IPS-11a (cell line): Measurements from ENCODE around the gene HIVEP3.

Source experiments
- H3K4me3 ChIP-seq: one replicate; pipeline ENCODE4 v1.5.1; 2013; ENCODE audit warnings: low read depth, low read length, control low read depth

Gene HIVEP3

DNA sequence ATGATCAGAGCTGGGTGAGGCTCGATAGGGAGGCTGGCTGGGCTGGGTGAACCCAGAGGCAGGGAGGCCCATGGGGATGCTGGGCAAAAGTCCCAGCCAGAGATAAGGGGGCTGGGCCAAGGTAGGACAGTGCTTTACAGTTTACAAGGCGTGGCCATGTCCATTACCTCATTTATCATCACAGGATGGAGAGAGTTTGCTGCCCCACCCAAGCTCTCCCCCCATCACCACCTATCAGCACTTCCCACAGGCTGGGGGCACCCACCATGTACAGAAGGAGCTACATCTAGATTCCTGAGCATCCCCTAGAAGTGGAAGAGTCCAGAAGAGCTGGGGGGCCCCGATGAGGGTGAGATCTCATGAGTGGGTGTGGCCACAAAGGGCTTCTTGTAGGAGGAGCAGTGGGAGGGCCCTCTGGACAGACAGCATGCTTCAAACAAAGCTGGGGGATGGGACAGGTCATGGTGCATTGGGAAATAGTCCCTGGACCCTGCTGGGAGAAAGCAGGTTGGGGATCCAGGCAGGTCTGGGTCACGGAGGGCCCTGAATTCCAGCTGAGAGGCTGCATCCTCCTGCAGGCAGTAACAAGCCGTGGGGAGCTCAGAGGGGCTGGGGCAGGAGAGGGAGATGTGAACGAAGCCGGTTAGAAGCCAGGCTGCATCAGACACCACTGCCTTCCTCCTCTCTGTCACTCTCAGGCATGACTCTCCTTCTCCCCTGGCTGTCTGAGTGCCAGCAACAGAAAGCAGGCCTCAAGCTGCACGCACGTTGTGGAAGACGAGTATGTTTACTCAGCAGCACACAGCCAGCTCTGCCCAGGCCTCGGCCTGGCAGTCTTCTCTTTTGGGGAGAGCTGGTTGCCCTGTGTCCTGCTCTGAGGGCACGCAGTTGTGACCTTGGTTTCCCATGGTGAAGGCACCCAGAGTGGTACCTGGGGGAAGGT is 202.3 kb downstream of the HIVEP3 start:
- H3K4me3 ChIP-seq = no peak overlapping the region

DNA sequence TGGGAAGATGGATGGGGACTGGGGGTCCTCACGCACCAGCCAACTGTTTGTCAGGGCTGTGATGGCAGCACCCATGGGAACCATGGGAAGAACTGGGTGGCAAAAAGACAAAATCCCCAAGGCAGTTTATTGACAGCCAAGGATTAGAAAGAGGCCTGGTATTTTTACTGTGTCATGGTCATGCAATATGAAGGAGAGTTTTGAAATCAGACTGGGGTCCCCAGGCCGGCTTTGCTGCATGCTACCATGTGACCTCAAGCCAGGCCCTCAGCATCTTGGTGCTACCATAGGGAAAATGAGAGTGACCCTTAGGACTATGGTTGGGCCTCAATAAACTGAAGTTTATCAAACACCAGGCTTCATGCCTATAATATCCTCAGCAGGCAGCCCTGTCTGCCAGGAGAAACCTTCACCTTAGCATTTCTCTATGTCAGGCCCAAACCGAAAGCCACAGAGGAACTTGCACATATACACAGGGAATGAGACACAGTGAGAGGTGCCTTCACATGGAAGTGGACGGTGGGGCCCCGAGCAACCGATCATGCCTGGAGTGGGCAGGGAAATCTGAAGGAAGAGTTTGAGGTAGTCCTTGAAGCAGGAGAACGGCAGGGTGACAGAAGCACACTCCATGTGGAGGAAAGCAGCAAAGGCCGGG is 203.2 kb downstream of the HIVEP3 start:
- no peak overlapping the region for H3K4me3 ChIP-seq

DNA sequence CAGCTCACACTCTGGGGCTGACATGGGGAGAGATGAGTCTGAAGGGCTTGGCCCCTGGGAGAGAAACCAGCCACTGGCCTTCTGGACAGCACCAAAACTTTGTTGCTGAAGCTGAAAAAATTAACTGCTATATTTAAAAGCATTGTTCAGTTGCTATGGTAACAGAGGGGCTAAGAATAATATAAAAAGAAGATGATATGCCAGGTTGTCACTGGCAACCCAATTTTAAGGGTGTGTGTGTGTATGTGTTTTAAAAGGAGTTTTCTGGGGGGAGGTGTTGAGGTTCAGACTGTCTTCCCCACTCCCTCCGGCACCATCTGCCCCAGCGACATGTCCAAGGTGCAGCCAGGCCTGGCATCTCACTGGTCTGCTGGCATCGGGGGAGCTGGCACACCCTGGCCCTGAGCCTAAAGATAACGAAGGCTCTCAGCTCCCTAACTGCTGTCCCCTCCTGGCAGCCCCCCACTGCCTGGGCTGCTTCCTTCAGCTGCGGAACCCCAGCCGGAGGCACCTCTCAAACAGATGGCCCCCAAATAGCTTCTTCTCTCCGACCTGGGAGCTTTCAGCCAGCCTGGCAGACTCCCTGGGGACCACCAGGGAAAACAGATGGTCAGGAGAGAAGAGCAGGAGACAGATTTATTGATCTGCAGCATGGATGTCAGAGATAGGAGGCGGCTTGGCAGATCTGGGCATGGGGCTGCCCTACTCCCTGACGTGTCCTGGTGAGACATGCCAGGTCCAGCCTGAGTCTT is 203.9 kb downstream of the HIVEP3 start:
- H3K4me3 ChIP-seq = no peak overlapping the region

- no peak overlapping the region for H3K4me3 ChIP-seq
Measured at GRCh38 chr1:41713557-41714327, 205.0 kb downstream of the HIVEP3 start.

DNA sequence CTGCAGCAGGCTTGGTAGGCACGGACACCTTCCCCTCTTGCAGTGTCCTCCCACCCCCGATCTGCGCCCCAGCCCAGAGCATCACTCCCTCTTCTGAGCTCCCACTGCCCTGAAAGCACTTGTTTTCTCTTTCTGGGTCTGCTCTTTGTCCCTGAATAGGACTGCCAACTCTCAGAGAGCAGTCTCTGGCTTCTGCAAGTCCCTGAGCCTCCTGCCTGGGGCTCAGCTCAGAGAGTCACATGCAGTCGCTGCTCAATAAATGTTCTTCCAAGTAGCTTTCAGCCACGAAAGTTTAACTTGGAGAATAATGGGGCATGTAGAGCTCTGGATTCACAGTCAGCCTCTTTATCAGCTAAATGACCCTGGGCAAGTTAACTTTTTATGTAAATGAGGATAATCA is 205.6 kb downstream of the HIVEP3 start:
- no peak overlapping the region for H3K4me3 ChIP-seq

DNA sequence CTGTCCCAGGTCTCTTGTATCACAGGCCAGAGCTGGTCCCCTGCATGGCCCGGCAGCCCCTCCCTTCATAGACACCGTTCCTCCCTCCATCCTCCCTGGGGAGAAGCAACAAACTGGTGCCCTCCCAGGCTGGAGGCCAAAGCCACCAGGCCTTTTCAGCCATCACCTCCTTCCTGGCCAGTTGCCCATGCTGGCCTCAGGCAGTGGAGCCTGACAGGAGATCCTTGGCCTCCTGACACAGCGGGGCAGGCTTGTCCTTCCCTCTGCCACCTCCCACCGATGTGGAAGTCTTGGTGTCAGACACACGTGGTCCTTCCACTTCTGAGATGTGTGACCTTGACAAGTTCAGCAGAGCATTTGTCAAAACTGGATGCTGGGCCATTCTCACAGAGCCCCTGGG is 206.0 kb downstream of the HIVEP3 start:
- H3K4me3 ChIP-seq = no peak overlapping the region

DNA sequence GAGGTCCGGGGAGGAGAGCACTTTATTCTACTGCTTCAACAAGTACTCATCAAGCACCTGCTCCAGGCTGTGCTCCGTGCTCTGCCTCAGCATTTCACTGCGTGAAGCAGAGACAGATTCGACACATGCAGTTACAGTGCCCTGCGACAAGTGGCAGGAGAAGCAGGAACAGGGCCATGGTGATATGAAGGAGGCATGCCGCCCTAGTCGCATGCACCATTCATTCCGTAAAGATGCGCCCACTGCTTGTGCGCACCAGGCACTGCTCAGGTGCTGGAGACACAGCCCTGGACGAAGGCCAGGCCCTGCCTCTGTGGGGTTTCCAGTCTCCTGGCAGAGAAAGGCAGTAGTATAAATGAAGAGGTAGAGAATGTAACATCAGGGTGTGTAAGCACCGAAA is 206.6 kb downstream of the HIVEP3 start:
- no peak overlapping the region for H3K4me3 ChIP-seq

DNA sequence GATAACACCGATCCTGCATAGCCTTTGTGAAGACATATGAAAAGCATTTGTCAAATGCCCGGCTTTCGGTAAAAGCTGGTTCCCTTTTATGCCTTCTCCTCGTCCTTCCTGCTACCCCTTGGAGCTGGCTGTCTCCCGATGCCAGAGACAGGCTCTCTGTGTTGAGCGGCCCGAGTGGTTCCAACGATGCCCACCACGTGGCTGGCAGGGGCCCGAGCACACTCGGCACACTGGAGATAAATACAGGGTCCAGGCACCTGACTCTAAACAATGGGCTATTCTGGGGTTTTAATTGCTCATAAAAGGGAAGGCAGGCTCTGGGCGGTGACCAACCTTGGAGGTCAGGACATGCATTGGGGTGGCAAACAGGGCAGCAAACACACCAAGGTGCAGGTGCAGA is 207.1 kb downstream of the HIVEP3 start:
- H3K4me3 ChIP-seq = no peak overlapping the region

- H3K4me3 ChIP-seq = no peak overlapping the region
Measured at GRCh38 chr1:41710980-41711379, 207.7 kb downstream of the HIVEP3 start.

GRCh38 chr1:41709873-41710272 is 208.8 kb downstream of the HIVEP3 start:
- no peak overlapping the region for H3K4me3 ChIP-seq

DNA sequence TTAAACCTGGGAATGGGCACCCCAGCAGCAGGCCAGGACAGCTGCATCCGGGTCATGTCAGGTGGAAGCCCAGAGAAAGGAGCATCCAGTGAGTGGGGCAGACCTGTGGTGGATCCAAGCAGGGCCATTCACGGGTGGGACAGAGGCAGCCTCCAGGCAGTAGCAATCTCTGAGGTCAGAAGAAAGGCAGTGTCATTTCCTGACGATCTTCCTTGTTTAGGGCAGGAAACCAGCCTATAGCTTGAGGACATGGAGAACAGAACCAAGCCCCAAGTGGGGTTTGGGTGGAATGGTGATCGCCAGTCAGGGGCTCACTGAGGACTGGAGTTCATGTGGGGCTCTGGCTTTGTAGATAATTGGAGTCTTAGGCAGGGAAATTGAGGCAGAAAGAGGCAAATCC is 209.4 kb downstream of the HIVEP3 start:
- no peak overlapping the region for H3K4me3 ChIP-seq

DNA sequence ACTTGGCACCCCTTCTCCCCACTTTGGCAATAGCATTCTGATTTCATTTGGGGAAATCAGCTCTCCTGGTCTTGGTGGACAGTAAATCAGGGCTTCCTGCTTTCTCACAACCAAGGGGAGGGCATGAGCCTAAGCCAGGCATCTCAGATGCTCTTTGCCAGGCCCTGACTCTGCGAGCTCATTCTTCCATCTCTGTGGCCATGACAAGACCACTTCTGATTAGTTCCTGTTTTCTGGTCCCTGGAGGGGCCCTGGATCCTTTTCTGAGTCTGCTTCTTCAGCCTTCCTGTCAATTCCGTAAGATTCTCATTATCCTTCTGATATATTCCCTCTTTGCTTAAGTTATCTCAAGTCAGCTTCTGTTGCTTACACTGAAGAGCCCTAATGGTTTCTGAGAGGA is 210.4 kb downstream of the HIVEP3 start:
- H3K4me3 ChIP-seq = no peak overlapping the region

- H3K4me3 ChIP-seq = no peak overlapping the region
Measured at GRCh38 chr1:41707793-41708192, 210.9 kb downstream of the HIVEP3 start.

DNA sequence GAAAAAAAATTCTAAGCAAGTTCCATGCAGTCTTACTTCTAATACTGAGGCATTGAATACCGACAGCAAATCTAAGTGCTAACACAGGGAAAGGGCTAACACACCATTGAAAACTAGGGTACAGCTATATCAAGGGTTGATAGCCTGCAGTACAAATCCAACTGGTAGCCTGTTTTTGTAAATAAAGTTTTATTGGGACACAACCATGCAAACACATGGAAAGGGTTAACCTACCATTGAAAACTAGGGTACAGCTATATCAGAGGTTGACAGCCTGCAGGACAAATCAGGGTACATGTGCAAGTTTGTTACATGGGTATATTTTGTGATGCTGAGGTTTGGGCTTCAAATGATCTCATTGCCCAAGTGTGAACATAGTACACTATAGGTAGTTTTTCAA is 212.9 kb downstream of the HIVEP3 start:
- H3K4me3 ChIP-seq = no peak overlapping the region

- no peak overlapping the region for H3K4me3 ChIP-seq
Measured at GRCh38 chr1:41704196-41704595, 214.5 kb downstream of the HIVEP3 start.

DNA sequence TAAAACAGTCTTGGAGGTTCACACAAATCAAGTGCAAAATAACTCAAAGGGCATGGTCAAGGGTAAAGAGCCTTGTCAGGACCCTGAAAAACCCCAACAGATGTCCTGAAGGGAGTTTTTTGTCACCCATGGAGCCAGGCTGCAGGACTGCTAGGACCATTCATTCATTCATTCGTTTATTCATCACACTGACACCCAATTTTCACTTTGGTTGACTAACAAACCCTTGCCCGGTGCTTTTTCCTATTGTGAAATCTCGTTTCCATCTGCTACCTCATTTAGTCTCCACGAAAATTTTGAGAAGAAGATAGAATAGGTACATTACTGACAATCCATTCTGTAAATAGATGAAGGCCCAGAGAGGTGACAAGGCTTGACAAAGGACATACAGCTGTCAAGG is 216.0 kb downstream of the HIVEP3 start:
- no peak overlapping the region for H3K4me3 ChIP-seq

DNA sequence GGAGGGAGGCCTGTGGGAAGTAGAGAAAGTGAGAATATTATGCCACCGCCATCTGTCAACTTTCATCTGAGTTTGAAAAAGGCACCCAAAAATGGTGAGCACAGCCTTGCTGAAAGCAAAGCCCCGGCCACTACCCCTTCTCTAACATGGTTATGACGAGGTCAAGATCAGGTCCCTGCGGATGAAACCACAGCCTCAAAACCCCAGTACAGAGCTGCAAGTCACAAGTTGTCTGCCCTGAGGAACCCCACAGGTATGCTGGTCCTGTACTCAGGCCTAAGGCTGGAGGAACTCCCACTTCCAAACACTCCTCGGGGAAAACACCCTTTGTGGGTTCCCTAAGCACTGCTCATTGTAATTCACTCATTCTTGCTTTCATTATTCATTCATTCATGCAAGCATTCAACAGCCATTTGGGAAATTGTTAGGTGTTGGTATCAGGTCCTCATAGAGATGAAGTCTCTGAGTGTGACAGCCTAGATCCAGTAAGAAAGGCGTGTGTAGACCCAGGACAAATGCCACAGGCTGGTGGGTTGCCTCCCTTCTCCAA is 217.7 kb downstream of the HIVEP3 start:
- H3K4me3 ChIP-seq = no peak overlapping the region

DNA sequence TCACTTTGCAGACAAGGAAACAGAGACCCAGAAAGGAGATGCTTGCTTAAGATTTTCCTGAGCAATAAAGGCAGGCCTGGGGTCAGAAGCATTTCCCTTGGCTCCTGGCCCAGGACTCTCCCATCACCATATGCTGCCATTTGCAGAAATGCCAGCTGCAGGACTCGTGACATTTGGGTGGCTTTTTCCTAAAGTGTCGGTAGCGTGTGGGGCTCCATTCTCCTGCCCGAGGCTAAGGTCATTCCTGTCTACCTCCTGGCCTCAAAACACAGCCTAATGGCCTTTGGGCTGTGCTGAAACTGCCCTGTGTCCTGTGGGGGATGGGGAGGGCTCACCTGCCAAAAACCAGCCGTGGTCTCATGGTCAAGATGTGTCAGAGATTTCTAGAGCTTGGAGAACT is 218.1 kb downstream of the HIVEP3 start:
- H3K4me3 ChIP-seq = no peak overlapping the region

GRCh38 chr1:41699861-41700248 is 218.9 kb downstream of the HIVEP3 start:
- no peak overlapping the region for H3K4me3 ChIP-seq
